ENCODE measurements around the gene SRSF10. TPM values are rescaled to one million over a fixed set of nuclear protein-coding genes. Genes with fewer than 3 reads are reported as not detected.
"Not testable (repeated sequence)": the region's sequence is repeated elsewhere in the genome, so short reads cannot be mapped to it uniquely, and the experiment has no call there.

SRSF10 gene
- total and polyA plus RNA-seq, 7 donors = 42.6 to 105 (median 80.6) TPM

DNA sequence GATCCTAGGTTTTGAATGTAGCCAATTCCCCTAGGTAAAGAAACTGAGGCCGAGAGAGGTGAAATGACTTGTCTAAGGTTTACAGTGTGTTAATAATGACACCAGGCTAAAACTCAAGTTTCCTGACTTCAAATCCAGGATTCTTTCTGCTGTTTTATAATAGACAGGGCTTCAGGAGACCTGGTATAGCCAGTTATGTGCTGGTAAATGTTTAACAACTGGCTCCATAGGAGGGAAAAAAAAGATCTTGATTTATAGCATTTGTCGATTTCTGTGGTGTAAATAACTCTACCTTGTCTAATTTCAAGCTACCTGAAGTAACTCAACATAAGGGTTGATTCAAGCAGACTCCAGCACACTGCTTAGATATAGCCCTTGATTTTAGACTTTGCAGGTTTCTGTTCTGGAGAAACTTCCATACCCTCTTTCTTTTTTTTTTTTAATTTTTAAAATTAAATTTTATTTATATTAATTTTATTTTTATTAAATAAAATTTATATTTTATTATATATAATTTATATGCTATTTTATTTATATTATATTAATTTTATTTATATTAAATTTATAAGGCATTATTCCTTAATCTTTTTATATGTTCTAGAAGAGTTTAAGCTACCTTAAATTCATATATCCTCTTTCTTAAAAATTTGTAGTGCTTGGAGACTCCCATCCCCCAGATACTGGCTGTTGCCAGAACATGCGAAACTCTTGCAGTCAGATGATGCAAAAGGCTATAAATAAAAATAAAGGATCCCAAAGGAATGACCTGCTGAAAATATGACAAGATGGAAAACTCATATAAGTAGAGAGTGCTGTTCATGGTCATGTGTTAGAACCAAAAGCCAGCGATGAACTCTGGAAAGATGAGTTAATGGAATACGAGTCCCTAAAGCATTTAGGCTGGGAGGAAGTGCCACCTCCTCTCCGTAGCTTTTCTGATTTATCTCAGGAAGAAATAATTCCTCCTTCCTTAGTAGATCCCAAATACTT lies 35.4 kb upstream of the SRSF10 start:
- H3K9me3 ChIP-seq = no peaks in the 10 kb centered on the region
- H3K4me3 ChIP-seq = no peak overlapping the region
- peaks cover 0 to 49% (median 44%) of the 10 kb centered on the region in 4 donors for H3K4me1 ChIP-seq
- H3K36me3 ChIP-seq = no peaks in the 10 kb centered on the region
- TF ChIP-seq POLR2A (IDR thresholded peaks at IDR 0.05) (no peak), EP300 (IDR thresholded peaks at IDR 0.05) (peak; percentile 9 to 96 (median 58)), POLR2AphosphoS5 (IDR thresholded peaks at IDR 0.05) (peak; percentile 50 to 91 (median 67))
- H3K27me3 ChIP-seq = no peaks in the 10 kb centered on the region
- H3K27ac ChIP-seq = peak overlapping the region; percentile 80 to 96 (median 88)
- 32 to 61% methylated on average over 6 of the region's 6 CpGs for WGBS, 2 donors
- no peak for DNase-seq
- intact Hi-C loops (cut with DNase I) = loop anchor here (2.0 kb wide), 1 partner anchor 35 kb away; the partner anchor contains the start of gene SRSF10

- H3K27me3 ChIP-seq; H3K27ac ChIP-seq; DNase-seq; H3K9me3 ChIP-seq; H3K4me3 ChIP-seq; H3K36me3 ChIP-seq; intact Hi-C loops (cut with DNase I): not testable (repeated sequence)
- H3K4me1 ChIP-seq = peaks cover 0 to 23% (median 17%) of the 10 kb centered on the region in 4 donors
- 92 to 94% methylated on average over 8 of the region's 8 CpGs for WGBS, 2 donors
Observed at GRCh38 chr1:24012878-24013277, 32.8 kb upstream of the SRSF10 start.

GRCh38 chr1:24010650-24011049 lies 30.5 kb upstream of the SRSF10 start:
- H3K9me3 ChIP-seq = no peaks in the 10 kb centered on the region
- H3K36me3 ChIP-seq = no peaks in the 10 kb centered on the region
- no peak for TF ChIP-seq POLR2A (IDR thresholded peaks at IDR 0.05)
- TF ChIP-seq CTCF (IDR thresholded peaks at IDR 0.05) = no peak
- TF ChIP-seq EP300 (IDR thresholded peaks at IDR 0.05) = no peak
- no peak for DNase-seq
- 13 to 36% methylated on average over 5 of the region's 5 CpGs for WGBS, 2 donors
- peaks cover 0 to 5% (median 2%) of the 10 kb centered on the region in 4 donors for H3K4me1 ChIP-seq
- H3K27me3 ChIP-seq = no peaks in the 10 kb centered on the region
- no peak overlapping the region for H3K4me3 ChIP-seq
- no peak overlapping the region for H3K27ac ChIP-seq
- intact Hi-C loops (cut with DNase I) = no loop called here

GRCh38 chr1:24009406-24009805 lies 29.3 kb upstream of the SRSF10 start:
- WGBS, 2 donors = 95 to 97% methylated on average over 1 of the region's 1 CpG
- Histone ChIP-seq H3K4me3 (no peak overlapping the region), H3K4me1 (no peaks in the 10 kb centered on the region), H3K36me3 (no peaks in the 10 kb centered on the region), H3K27ac (no peak overlapping the region), H3K9me3 (no peaks in the 10 kb centered on the region), H3K27me3 (no peaks in the 10 kb centered on the region)
- intact Hi-C loops (cut with DNase I) = no loop called here
- no peak for TF ChIP-seq EP300 (IDR thresholded peaks at IDR 0.05)
- TF ChIP-seq CTCF (IDR thresholded peaks at IDR 0.05) = no peak
- TF ChIP-seq POLR2A (IDR thresholded peaks at IDR 0.05) = no peak
- TF ChIP-seq POLR2AphosphoS5 (IDR thresholded peaks at IDR 0.05) = no peak
- DNase-seq = no peak

DNA sequence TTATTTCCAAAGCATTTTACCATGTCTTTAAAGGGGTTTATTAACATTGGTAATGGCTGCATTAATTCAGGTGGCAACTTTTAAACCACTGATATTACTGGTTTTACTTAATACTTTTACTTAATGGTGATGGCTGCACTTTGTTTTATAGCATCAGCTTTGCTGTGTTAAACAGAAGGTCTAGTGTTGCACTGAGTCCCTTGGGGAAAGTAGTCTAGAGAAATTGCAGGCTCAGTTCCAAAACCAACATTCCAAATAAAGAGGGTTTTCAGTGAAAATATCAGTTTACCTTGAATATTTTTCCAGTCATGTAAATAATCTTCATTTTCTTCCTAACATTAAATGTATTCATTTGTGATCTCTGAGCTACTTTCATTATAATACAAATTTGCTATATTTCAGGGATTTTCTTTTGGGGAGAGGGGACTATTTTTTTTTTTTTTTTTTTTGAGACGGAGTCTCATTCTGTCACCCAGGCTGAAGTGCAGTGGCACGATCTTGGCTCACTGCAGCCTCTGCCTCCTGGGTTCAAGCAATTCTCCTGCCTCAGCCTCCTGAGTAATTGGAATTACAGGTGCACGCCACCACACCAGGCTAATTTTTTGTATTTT lies 28.6 kb upstream of the SRSF10 start:
- H3K4me3 ChIP-seq; DNase-seq; H3K4me1 ChIP-seq; intact Hi-C loops (cut with DNase I); H3K27ac ChIP-seq; H3K9me3 ChIP-seq; H3K27me3 ChIP-seq; H3K36me3 ChIP-seq: not testable (repeated sequence)
- 32 to 50% methylated on average over 2 to 3 of the region's 3 CpGs for WGBS, 2 donors

- no peak for DNase-seq
- no peaks in the 10 kb centered on the region for H3K36me3 ChIP-seq
- H3K4me3 ChIP-seq = no peak overlapping the region
- no peaks in the 10 kb centered on the region for H3K9me3 ChIP-seq
- H3K27ac ChIP-seq = no peak overlapping the region
- no peaks in the 10 kb centered on the region for H3K4me1 ChIP-seq
- intact Hi-C loops (cut with DNase I) = no loop called here
- TF ChIP-seq POLR2AphosphoS5 (IDR thresholded peaks at IDR 0.05) (no peak), EP300 (IDR thresholded peaks at IDR 0.05) (no peak), CTCF (IDR thresholded peaks at IDR 0.05) (no peak), POLR2A (IDR thresholded peaks at IDR 0.05) (no peak)
- no peaks in the 10 kb centered on the region for H3K27me3 ChIP-seq
Observed at GRCh38 chr1:24007079-24007478, 27.0 kb upstream of the SRSF10 start.
